Neural cell (in vitro differentiated cells): ENCODE results near the gene HDAC4. TPM values are rescaled to one million over a fixed set of nuclear protein-coding genes. Genes with fewer than 3 reads are reported as not detected.

ENCODE experiments used
- H2AFZ ChIP-seq: fragments of 200-600, 300-800 bp; sonication (generic), shearing (Covaris generic); 2 replicates; pipeline ENCODE4 v1.6.0; 2014; ENCODE audit warnings: low read depth, mild to moderate bottlenecking, antibody characterized with exemption, low read length, moderate library complexity
- H3F3A ChIP-seq: fragments of 200-600 bp; shearing (Covaris generic); 2 replicates; pipeline ENCODE4 v1.6.1; 2016; ENCODE audit warnings: mild to moderate bottlenecking, moderate library complexity, mixed read lengths, antibody characterized with exemption, low read length; ENCODE audit not compliant: insufficient read depth, poor library complexity, severe bottlenecking
- H3K27ac ChIP-seq: fragments of 200-600, 300-800 bp; sonication (generic), shearing (Covaris generic); 2 replicates; pipeline ENCODE4 v1.5.1; 2014; ENCODE audit warnings: mild to moderate bottlenecking, low read length, moderate library complexity
- H3K27me3 ChIP-seq: fragments of 300-800, 200-600 bp; sonication (generic), shearing (Covaris generic); 2 replicates; pipeline ENCODE4 v1.6.0; 2014; ENCODE audit warnings: mild to moderate bottlenecking, low read depth, low read length, moderate library complexity; ENCODE audit not compliant: insufficient read depth
- H3K36me3 ChIP-seq: fragments of 300-800, 200-600 bp; sonication (generic), shearing (Covaris generic); 2 replicates; pipeline ENCODE4 v1.5.1; 2014; ENCODE audit warnings: mild to moderate bottlenecking, antibody characterized with exemption, low read length, moderate library complexity; ENCODE audit not compliant: insufficient read depth
- H3K4me2 ChIP-seq: fragments of 300-800, 200-600 bp; sonication (generic), shearing (Covaris generic); 2 replicates; pipeline ENCODE4 v1.6.0; 2014; ENCODE audit warnings: mild to moderate bottlenecking, low read length
- H3K4me3 ChIP-seq: fragments of 300-800, 200-600 bp; sonication (generic), shearing (Covaris generic); 2 replicates; pipeline ENCODE4 v1.5.1; 2014; ENCODE audit warnings: mild to moderate bottlenecking, low read length, moderate library complexity
- H3K79me2 ChIP-seq: fragments of 200-600 bp; shearing (Covaris generic); replicated peaks from 2 replicates; pipeline ENCODE4 v1.6.0; 2014; ENCODE audit warnings: mild to moderate bottlenecking, low read length, moderate library complexity; ENCODE audit not compliant: insufficient read depth
- H3K9ac ChIP-seq: fragments of 300-800, 200-600 bp; sonication (generic), shearing (Covaris generic); 2 replicates; pipeline ENCODE4 v1.6.1; 2016; ENCODE audit warnings: mild to moderate bottlenecking, low read length, mixed read lengths
- H3K9me2 ChIP-seq: fragments of 200-600 bp; shearing (Covaris generic); 2 replicates; pipeline ENCODE4 v1.6.1; 2016; ENCODE audit warnings: mild to moderate bottlenecking, low read length, mixed read lengths; ENCODE audit not compliant: insufficient read depth
- H3K9me3 ChIP-seq: fragments of 200-600, 300-800 bp; sonication (generic), shearing (Covaris generic); 2 replicates; pipeline ENCODE4 v1.6.1; 2016; ENCODE audit warnings: mild to moderate bottlenecking, mixed run types, low read length, moderate library complexity, mixed read lengths
- H4K20me1 ChIP-seq: fragments of 200-600 bp; shearing (Covaris generic); 2 replicates; pipeline ENCODE4 v1.6.1; 2016; ENCODE audit warnings: mild to moderate bottlenecking, mixed run types; ENCODE audit not compliant: insufficient read depth
- EP300 ChIP-seq: fragments of 450-650 bp; conservative IDR thresholded peaks from 2 replicates; pipeline ENCODE4 v1.6.1; 2014; ENCODE audit warnings: antibody characterized with exemption, mild to moderate bottlenecking, moderate library complexity; ENCODE audit not compliant: poor library complexity, severe bottlenecking
- EZH2 ChIP-seq: fragments of 200-600, 300-800 bp; shearing (Covaris generic), sonication (generic); IDR thresholded peaks from 2 replicates; pipeline ENCODE4 v1.6.1; 2014; ENCODE audit warnings: antibody characterized with exemption, low read length, borderline replicate concordance, mild to moderate bottlenecking; ENCODE audit not compliant: insufficient read depth, poor library complexity, severe bottlenecking
- MXI1 ChIP-seq: fragments of 450-650 bp; conservative IDR thresholded peaks from 2 replicates; pipeline ENCODE4 v1.6.1; 2014; ENCODE audit warnings: antibody characterized with exemption, mild to moderate bottlenecking; ENCODE audit not compliant: poor library complexity, severe bottlenecking
- POLR2AphosphoS5 ChIP-seq: IDR thresholded peaks from 2 replicates; pipeline ENCODE4 v1.6.1; 2012
- RAD21 ChIP-seq: fragments of 450-650 bp; conservative IDR thresholded peaks from 2 replicates; pipeline ENCODE4 v1.6.1; 2014; ENCODE audit warnings: antibody characterized with exemption, mild to moderate bottlenecking, moderate library complexity
- SMC3 ChIP-seq: fragments of 450-650 bp; conservative IDR thresholded peaks from 2 replicates; pipeline ENCODE4 v1.6.1; 2014; ENCODE audit warnings: antibody characterized with exemption, mild to moderate bottlenecking, moderate library complexity; ENCODE audit not compliant: poor library complexity
- TAF1 ChIP-seq: IDR thresholded peaks from 2 replicates; pipeline ENCODE4 v1.6.1; 2012; ENCODE audit warnings: low read depth
- polyA plus RNA-seq: library from polyadenylated mRNA; depleted of rRNA; stranded (reverse); fragments of >200 nt; gene quantifications from 2 replicates; pipeline ENCODE4 v1.2.3, GENCODE V29; 2014
- TF ChIP-seq, protein P1 (sequence below): IDR thresholded peaks from 2 replicates; pipeline ENCODE4 v1.6.1; 2012; ENCODE audit warnings: borderline replicate concordance
- TF ChIP-seq, protein P2 (sequence below): fragments of 450-650 bp; IDR thresholded peaks from 2 replicates; pipeline ENCODE4 v1.5.1; 2014; ENCODE audit warnings: antibody characterized with exemption, mild to moderate bottlenecking, moderate library complexity; ENCODE audit not compliant: poor library complexity, severe bottlenecking

Gene HDAC4
- polyA plus RNA-seq, 1 donor from 2014 or later, result 3.4 TPM

DNA sequence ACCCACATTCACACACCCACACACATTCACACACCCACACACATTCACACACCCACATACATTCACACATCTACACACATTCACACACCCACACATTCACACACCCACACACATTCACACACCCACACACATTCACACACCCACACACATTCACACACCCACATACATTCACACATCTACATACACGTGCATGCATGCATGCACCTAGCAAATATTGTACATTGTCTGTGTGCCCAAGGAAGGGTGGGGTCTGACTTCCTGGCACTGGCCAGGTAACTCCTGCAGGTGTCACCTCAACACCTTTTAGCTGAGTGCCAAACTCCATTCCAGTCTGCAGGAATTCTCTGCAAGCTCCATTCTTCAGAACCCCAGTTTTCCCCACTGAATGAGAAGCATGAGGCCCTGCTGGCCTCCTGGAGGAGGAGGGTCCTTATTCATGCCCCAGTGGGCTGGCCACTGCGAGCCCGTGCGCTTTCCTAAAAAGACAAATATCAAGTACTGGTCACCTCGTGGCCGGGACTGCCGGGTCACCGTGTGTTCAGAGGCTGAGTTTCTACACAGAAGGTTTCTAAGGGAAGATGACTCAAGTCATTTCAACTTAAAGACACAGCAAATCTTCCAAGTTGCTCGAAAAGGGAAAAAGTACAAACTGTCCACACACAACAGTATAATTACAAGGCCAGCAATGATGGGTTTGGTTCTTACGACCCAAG, 131.5 kb downstream of the HDAC4 start:
- TF ChIP-seq EP300 (no peak), TAF1 (no peak), RAD21 (no peak), SMC3 (no peak), MXI1 (no peak), EZH2 (no peak)
- TF ChIP-seq, protein P1, sequence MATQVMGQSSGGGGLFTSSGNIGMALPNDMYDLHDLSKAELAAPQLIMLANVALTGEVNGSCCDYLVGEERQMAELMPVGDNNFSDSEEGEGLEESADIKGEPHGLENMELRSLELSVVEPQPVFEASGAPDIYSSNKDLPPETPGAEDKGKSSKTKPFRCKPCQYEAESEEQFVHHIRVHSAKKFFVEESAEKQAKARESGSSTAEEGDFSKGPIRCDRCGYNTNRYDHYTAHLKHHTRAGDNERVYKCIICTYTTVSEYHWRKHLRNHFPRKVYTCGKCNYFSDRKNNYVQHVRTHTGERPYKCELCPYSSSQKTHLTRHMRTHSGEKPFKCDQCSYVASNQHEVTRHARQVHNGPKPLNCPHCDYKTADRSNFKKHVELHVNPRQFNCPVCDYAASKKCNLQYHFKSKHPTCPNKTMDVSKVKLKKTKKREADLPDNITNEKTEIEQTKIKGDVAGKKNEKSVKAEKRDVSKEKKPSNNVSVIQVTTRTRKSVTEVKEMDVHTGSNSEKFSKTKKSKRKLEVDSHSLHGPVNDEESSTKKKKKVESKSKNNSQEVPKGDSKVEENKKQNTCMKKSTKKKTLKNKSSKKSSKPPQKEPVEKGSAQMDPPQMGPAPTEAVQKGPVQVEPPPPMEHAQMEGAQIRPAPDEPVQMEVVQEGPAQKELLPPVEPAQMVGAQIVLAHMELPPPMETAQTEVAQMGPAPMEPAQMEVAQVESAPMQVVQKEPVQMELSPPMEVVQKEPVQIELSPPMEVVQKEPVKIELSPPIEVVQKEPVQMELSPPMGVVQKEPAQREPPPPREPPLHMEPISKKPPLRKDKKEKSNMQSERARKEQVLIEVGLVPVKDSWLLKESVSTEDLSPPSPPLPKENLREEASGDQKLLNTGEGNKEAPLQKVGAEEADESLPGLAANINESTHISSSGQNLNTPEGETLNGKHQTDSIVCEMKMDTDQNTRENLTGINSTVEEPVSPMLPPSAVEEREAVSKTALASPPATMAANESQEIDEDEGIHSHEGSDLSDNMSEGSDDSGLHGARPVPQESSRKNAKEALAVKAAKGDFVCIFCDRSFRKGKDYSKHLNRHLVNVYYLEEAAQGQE, result no peak
- TF ChIP-seq, protein P2, sequence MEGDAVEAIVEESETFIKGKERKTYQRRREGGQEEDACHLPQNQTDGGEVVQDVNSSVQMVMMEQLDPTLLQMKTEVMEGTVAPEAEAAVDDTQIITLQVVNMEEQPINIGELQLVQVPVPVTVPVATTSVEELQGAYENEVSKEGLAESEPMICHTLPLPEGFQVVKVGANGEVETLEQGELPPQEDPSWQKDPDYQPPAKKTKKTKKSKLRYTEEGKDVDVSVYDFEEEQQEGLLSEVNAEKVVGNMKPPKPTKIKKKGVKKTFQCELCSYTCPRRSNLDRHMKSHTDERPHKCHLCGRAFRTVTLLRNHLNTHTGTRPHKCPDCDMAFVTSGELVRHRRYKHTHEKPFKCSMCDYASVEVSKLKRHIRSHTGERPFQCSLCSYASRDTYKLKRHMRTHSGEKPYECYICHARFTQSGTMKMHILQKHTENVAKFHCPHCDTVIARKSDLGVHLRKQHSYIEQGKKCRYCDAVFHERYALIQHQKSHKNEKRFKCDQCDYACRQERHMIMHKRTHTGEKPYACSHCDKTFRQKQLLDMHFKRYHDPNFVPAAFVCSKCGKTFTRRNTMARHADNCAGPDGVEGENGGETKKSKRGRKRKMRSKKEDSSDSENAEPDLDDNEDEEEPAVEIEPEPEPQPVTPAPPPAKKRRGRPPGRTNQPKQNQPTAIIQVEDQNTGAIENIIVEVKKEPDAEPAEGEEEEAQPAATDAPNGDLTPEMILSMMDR, result no peak
- H4K20me1 ChIP-seq, result no peaks in the 10 kb centered on the region
- no peaks in the 10 kb centered on the region for H3K27me3 ChIP-seq
- no peak overlapping the region for H3K27ac ChIP-seq
- no peak overlapping the region for H3K4me2 ChIP-seq
- H3K79me2 ChIP-seq, result peaks cover 12% of the 10 kb centered on the region
- H3K36me3 ChIP-seq, result no peaks in the 10 kb centered on the region
- H3K9me3 ChIP-seq, result no peaks in the 10 kb centered on the region
- no peak overlapping the region for H3K9ac ChIP-seq
- H3K4me3 ChIP-seq, result no peak overlapping the region
- no peaks in the 10 kb centered on the region for H3K9me2 ChIP-seq
- no peak overlapping the region for H2AFZ ChIP-seq
- no peaks in the 10 kb centered on the region for H3F3A ChIP-seq

DNA sequence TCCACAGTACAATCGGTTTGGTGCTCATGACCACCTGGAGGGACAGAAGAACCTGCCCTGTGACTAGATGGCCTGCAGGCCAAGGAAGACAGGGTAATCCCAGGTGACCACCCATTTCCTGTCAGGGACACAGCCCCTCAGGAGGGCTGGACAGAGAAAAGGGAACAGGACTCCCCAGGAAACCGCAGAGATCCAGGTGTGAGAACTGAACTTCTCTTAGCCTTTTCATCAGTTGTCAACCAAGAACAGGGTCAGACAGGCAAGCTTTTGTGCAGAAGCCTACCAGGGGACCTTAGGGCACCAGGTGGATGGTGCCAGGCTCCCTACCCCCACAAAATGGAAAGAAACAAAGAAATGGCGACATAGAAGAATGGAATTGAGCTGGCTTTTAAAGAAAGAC, 132.3 kb downstream of the HDAC4 start:
- H2AFZ ChIP-seq, result no peak overlapping the region
- no peaks in the 10 kb centered on the region for H3F3A ChIP-seq
- H3K27me3 ChIP-seq, result no peaks in the 10 kb centered on the region
- H3K9me2 ChIP-seq, result no peaks in the 10 kb centered on the region
- TF ChIP-seq EZH2 (no peak), RAD21 (no peak), SMC3 (no peak), POLR2AphosphoS5 (no peak), MXI1 (no peak)
- TF ChIP-seq, protein P1, result no peak
- TF ChIP-seq, protein P2, result no peak
- H3K36me3 ChIP-seq, result no peaks in the 10 kb centered on the region
- H3K79me2 ChIP-seq, result peaks cover 12% of the 10 kb centered on the region
- no peak overlapping the region for H3K4me3 ChIP-seq
- H3K9ac ChIP-seq, result no peak overlapping the region
- H3K27ac ChIP-seq, result no peak overlapping the region
- H3K4me2 ChIP-seq, result no peak overlapping the region
- H4K20me1 ChIP-seq, result no peaks in the 10 kb centered on the region
- H3K9me3 ChIP-seq, result no peaks in the 10 kb centered on the region
